Measurements from ENCODE around the gene SPPL2A. TPM values are rescaled to one million over a fixed set of nuclear protein-coding genes. Genes with fewer than 3 reads are reported as not detected.
A peak's percentile ranks its signal among the peaks of the same experiment; 100 is the strongest.
"Not testable (repeated sequence)": the region's sequence is repeated elsewhere in the genome, so short reads cannot be mapped to it uniquely, and the experiment has no call there.

Gene SPPL2A
- 156 and 269 TPM in 2 replicates for total RNA-seq
- polyA plus RNA-seq (2012): 48.0 TPM

GRCh38 chr15:50765195-50765967, at the start of gene SPPL2A:
Gene SPPL2A (minus strand): TSS chr15:50765706. CDS start chr15:50765533, 173 bp downstream.
- DNase-seq (ENCODE audit: low read depth): peak; percentile 87

- DNase-seq (ENCODE audit: low read depth): no peak
Measured at GRCh38 chr15:50814634-50815033, 49.1 kb upstream of the SPPL2A start.

GRCh38 chr15:50813865-50814264, 48.4 kb upstream of the SPPL2A start:
- peak; percentile 22 for DNase-seq (ENCODE audit: low read depth)

GRCh38 chr15:50813089-50813488, 47.6 kb upstream of the SPPL2A start:
- DNase-seq (ENCODE audit: low read depth): no peak

GRCh38 chr15:50812181-50812506, 46.6 kb upstream of the SPPL2A start:
- DNase-seq (ENCODE audit: low read depth): not testable (repeated sequence)

- DNase-seq (ENCODE audit: low read depth): not testable (repeated sequence)
Measured at GRCh38 chr15:50811461-50812180, 46.1 kb upstream of the SPPL2A start.

- no peak for DNase-seq (ENCODE audit: low read depth)
Measured at GRCh38 chr15:50810128-50810527, 44.6 kb upstream of the SPPL2A start.

GRCh38 chr15:50808728-50809127, 43.2 kb upstream of the SPPL2A start:
- no peak for DNase-seq (ENCODE audit: low read depth)

- DNase-seq (ENCODE audit: low read depth): no peak
Measured at GRCh38 chr15:50803479-50804180, 38.1 kb upstream of the SPPL2A start.

- DNase-seq (ENCODE audit: low read depth): no peak
Measured at GRCh38 chr15:50800715-50801114, 35.2 kb upstream of the SPPL2A start.

- peak; percentile 64 for DNase-seq (ENCODE audit: low read depth)
Measured at GRCh38 chr15:50798684-50799083, 33.2 kb upstream of the SPPL2A start.

GRCh38 chr15:50797926-50798325, 32.4 kb upstream of the SPPL2A start:
- DNase-seq (ENCODE audit: low read depth): no peak

- DNase-seq (ENCODE audit: low read depth): no peak
Measured at GRCh38 chr15:50791486-50791885, 26.0 kb upstream of the SPPL2A start.

- no peak for DNase-seq (ENCODE audit: low read depth)
Measured at GRCh38 chr15:50790778-50791453, 25.4 kb upstream of the SPPL2A start.

- no peak for DNase-seq (ENCODE audit: low read depth)
Measured at GRCh38 chr15:50786871-50787270, 21.4 kb upstream of the SPPL2A start.

- DNase-seq (ENCODE audit: low read depth): no peak
Measured at GRCh38 chr15:50786438-50786837, 20.9 kb upstream of the SPPL2A start.

- DNase-seq (ENCODE audit: low read depth): no peak
Measured at GRCh38 chr15:50783895-50784294, 18.4 kb upstream of the SPPL2A start.

GRCh38 chr15:50783411-50783810, 17.9 kb upstream of the SPPL2A start:
- DNase-seq (ENCODE audit: low read depth): no peak

- DNase-seq (ENCODE audit: low read depth): no peak
Measured at GRCh38 chr15:50778086-50778485, 12.6 kb upstream of the SPPL2A start.

- DNase-seq (ENCODE audit: low read depth): no peak
Measured at GRCh38 chr15:50777042-50777441, 11.5 kb upstream of the SPPL2A start.

- no peak for DNase-seq (ENCODE audit: low read depth)
Measured at GRCh38 chr15:50774450-50774849, 8.9 kb upstream of the SPPL2A start.

GRCh38 chr15:50773389-50773788, 7.9 kb upstream of the SPPL2A start:
- DNase-seq (ENCODE audit: low read depth): no peak

Measured in myocyte (in vitro differentiated cells).